ENCODE data around the gene HOXB5. TPM values are rescaled to one million over a fixed set of nuclear protein-coding genes. Genes with fewer than 3 reads are reported as not detected.

HOXB5 gene
- total RNA-seq, 1 experiment from 2014 or later = 0.05 TPM

- Histone ChIP-seq H3K27ac (no peak overlapping the region), H3K9me3 (replicated peaks) (no peaks in the 10 kb centered on the region), H3K4me3 (no peak overlapping the region), H3K4me1 (replicated peaks) (peaks cover 28% of the 10 kb centered on the region), H3K36me3 (0 out of 2 replicates have a peak, but pooled peaks cover 4% of the 10 kb centered on the region), H3K27me3 (replicated peaks) (no peaks in the 10 kb centered on the region)
- no peak for DNase-seq (ENCODE audit: low read depth in 1 of 2, low spot score in 2 of 2)
Measured at GRCh38 chr17:48588528-48588927, 5.1 kb downstream of the HOXB5 start.

DNA sequence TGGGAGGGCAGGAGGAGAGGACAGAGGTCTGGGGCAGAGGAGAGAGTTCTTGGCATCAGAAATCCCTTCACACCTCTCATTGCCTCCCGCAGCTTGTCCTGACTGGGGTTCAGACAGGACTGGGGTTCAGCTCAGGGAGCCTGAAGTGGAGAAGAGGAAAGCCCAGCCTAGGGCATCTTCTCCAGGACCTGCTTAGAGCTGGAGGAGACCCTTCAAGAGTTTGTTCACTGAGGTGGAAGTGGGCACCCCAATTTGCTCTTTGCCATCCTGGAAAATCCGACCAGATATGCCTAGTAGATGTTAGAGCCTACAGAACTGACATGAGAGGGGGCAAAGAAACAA lies 5.5 kb downstream of the HOXB5 start:
- H3K9me3 ChIP-seq (replicated peaks) = no peaks in the 10 kb centered on the region
- no peak overlapping the region for H3K4me3 ChIP-seq
- 0 out of 2 replicates have a peak, but pooled peaks cover under 1% of the 10 kb centered on the region for H3K36me3 ChIP-seq
- H3K27ac ChIP-seq = no peak overlapping the region
- peaks cover 23% of the 10 kb centered on the region for H3K4me1 ChIP-seq (replicated peaks)
- DNase-seq (ENCODE audit: low read depth in 1 of 2, low spot score in 2 of 2) = no peak
- no peaks in the 10 kb centered on the region for H3K27me3 ChIP-seq (replicated peaks)

DNA sequence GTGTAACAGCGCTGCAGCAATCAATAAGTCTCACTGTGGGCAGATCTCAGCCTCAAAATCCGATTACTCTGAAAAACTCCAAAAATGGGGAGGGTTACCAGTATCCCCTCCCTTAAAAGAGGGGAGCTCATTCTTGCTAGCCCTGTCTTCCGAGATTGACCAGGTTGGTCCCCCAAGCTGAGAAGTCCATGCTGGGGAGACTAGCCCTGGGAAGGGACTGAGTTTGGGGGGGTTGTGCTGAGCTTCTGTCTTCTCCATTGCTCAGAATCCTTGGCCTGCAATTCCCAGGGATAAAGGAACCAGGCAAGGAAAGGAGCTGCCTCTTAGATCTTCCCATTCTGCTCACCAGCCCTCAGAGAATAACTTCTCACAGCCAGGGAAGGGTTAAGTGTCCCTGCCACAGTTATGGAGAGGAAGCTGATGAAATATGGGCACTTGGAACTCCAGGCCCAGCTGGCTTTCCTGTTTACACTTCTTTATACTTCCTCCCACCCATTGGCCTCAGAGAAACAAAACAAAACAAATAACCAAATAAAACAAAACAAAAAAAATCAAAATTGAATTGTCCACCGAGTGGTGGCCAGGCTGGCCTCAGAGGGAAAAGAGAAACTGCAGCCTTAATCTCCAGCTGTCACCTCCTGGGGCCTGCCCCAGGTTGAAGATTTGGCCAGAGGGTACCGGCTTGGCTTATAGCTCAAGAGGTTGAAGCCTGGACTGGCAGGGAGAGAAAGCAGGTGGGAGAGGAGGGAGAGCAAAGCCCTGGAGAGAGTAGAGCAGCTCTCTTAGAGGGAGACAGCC lies 6.1 kb downstream of the HOXB5 start:
- Histone ChIP-seq H3K36me3 (no peaks in the 10 kb centered on the region), H3K27ac (no peak overlapping the region), H3K4me3 (no peak overlapping the region), H3K4me1 (replicated peaks) (peaks cover 22% of the 10 kb centered on the region), H3K27me3 (replicated peaks) (no peaks in the 10 kb centered on the region), H3K9me3 (replicated peaks) (no peaks in the 10 kb centered on the region)
- DNase-seq (ENCODE audit: low read depth in 1 of 2, low spot score in 2 of 2) = no peak

DNA sequence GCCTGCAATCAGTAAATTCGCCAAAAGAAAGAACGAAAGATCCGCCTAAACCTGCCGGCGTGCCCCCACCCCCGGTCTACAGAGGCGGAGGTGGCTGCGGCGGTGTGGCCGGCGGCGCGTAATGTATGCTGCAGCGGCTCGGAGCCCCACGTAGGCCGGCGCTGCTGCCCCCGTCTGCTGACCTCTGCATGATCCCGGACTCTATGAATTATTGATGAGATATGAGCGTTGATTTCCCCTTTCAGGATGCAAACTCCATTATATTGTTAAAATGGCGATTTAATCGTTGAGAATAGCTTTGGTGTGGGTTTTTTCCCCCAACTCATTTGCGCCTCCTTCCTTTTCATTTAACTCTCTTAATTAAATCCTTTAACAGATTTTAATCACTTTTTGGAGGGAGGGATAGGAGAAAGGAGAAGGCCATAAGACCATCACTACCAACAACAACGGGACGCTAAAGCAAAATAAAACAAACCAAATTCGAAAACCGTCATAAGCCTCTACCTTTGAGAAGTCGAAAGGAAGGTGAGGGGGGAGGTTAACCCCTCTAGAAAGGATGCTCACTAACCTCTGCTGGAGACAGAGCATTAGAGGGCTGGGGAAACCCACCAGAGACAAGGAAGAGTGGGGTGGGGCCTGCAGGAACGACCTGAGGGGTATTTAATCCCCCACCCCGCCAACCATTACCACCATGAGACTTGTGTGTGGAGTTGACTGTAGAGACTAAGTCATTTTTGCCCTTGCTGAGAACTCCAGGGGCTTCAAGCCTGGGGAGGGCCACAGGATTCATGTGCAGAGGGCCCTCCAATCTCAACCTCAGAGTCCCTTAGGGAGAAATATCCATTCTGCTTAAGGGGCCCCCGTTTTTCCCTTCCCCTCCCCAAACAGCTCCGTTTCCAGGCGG lies 7.0 kb downstream of the HOXB5 start:
- Histone ChIP-seq H3K36me3 (no peaks in the 10 kb centered on the region), H3K27me3 (replicated peaks) (no peaks in the 10 kb centered on the region), H3K4me3 (no peak overlapping the region), H3K9me3 (replicated peaks) (no peaks in the 10 kb centered on the region), H3K27ac (no peak overlapping the region), H3K4me1 (replicated peaks) (peaks cover 22% of the 10 kb centered on the region)
- no peak for DNase-seq (ENCODE audit: low read depth in 1 of 2, low spot score in 2 of 2)

GRCh38 chr17:48584223-48584741 lies 9.3 kb downstream of the HOXB5 start:
- Histone ChIP-seq H3K9me3 (replicated peaks) (no peaks in the 10 kb centered on the region), H3K27ac (no peak overlapping the region), H3K36me3 (no peaks in the 10 kb centered on the region), H3K27me3 (replicated peaks) (no peaks in the 10 kb centered on the region), H3K4me3 (no peak overlapping the region), H3K4me1 (replicated peaks) (peaks cover 22% of the 10 kb centered on the region)
- no peak for DNase-seq (ENCODE audit: low read depth in 1 of 2, low spot score in 2 of 2)

- DNase-seq (ENCODE audit: low read depth in 1 of 2, low spot score in 2 of 2) = no peak
- H3K9me3 ChIP-seq (replicated peaks) = no peaks in the 10 kb centered on the region
- H3K27me3 ChIP-seq (replicated peaks) = no peaks in the 10 kb centered on the region
- no peak overlapping the region for H3K4me3 ChIP-seq
- H3K36me3 ChIP-seq = no peaks in the 10 kb centered on the region
- peaks cover 24% of the 10 kb centered on the region for H3K4me1 ChIP-seq (replicated peaks)
- no peak overlapping the region for H3K27ac ChIP-seq
Measured at GRCh38 chr17:48583708-48584222, 9.8 kb downstream of the HOXB5 start.

- Histone ChIP-seq H3K4me1 (replicated peaks) (peaks cover 25% of the 10 kb centered on the region), H3K9me3 (replicated peaks) (no peaks in the 10 kb centered on the region), H3K27ac (no peak overlapping the region), H3K4me3 (no peak overlapping the region), H3K27me3 (replicated peaks) (no peaks in the 10 kb centered on the region), H3K36me3 (no peaks in the 10 kb centered on the region)
- no peak for DNase-seq (ENCODE audit: low read depth in 1 of 2, low spot score in 2 of 2)
Measured at GRCh38 chr17:48582750-48583069, 10.9 kb downstream of the HOXB5 start.

- Histone ChIP-seq H3K27me3 (replicated peaks) (no peaks in the 10 kb centered on the region), H3K36me3 (peaks cover 3% of the 10 kb centered on the region; the same call in 1 of the 2 replicates), H3K9me3 (replicated peaks) (no peaks in the 10 kb centered on the region), H3K27ac (no peak overlapping the region), H3K4me1 (replicated peaks) (peaks cover 29% of the 10 kb centered on the region), H3K4me3 (no peak overlapping the region)
- DNase-seq (ENCODE audit: low read depth in 1 of 2, low spot score in 2 of 2) = no peak
Measured at GRCh38 chr17:48579760-48580554, 13.6 kb downstream of the HOXB5 start.

DNA sequence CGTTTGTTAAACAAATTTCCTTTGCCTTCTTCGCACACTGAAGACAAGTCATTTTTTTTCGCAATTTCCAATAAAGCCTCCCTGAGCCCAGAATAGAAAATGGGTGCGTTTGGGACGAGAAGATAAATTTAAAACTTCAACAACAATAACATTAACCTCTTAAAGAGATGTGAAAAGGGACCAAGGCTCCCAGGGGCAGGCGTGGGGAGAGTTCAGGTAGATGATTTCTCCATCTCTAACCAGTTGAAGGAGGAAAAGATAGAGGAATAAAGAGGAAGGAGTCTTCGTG lies 14.2 kb downstream of the HOXB5 start:
- Histone ChIP-seq H3K27me3 (replicated peaks) (no peaks in the 10 kb centered on the region), H3K4me1 (replicated peaks) (peaks cover 33% of the 10 kb centered on the region), H3K27ac (no peak overlapping the region), H3K36me3 (peaks cover 3% of the 10 kb centered on the region; the same call in 1 of the 2 replicates), H3K4me3 (no peak overlapping the region), H3K9me3 (replicated peaks) (no peaks in the 10 kb centered on the region)
- no peak for DNase-seq (ENCODE audit: low read depth in 1 of 2, low spot score in 2 of 2)

GRCh38 chr17:48578616-48579470 lies 14.7 kb downstream of the HOXB5 start:
- no peaks in the 10 kb centered on the region for H3K27me3 ChIP-seq (replicated peaks)
- peak overlapping the region; percentile 63 for H3K4me3 ChIP-seq
- no peaks in the 10 kb centered on the region for H3K9me3 ChIP-seq (replicated peaks)
- no peak overlapping the region for H3K27ac ChIP-seq
- no peak for DNase-seq (ENCODE audit: low read depth in 1 of 2, low spot score in 2 of 2)
- peaks cover 33% of the 10 kb centered on the region for H3K4me1 ChIP-seq (replicated peaks)
- peaks cover 3% of the 10 kb centered on the region; the same call in 1 of the 2 replicates for H3K36me3 ChIP-seq

GRCh38 chr17:48577946-48578615 lies 15.5 kb downstream of the HOXB5 start, which contains the start of gene HOXB4:
TSS of gene HOXB4 (minus strand) at chr17:48578350. CDS start at chr17:48578319, 31 bp downstream.
- Histone ChIP-seq H3K4me1 (replicated peaks) (peaks cover 33% of the 10 kb centered on the region), H3K4me3 (peak within 1 kb of the TSS; percentile 63), H3K9me3 (replicated peaks) (no peaks in the 10 kb centered on the region), H3K36me3 (peaks cover 3% of the 10 kb centered on the region; the same call in 1 of the 2 replicates), H3K27me3 (replicated peaks) (no peaks in the 10 kb centered on the region), H3K27ac (peak within 1 kb of the TSS; percentile 37; the same call in 1 of the 2 replicates)
- DNase-seq (ENCODE audit: low read depth in 1 of 2, low spot score in 2 of 2) = peak; percentile 78 to 83

- peak in 1 of 2 experiments; percentile 47 for DNase-seq (ENCODE audit: low read depth in 1 of 2, low spot score in 2 of 2)
- Histone ChIP-seq H3K27me3 (replicated peaks) (no peaks in the 10 kb centered on the region), H3K4me3 (peak overlapping the region; percentile 63), H3K4me1 (replicated peaks) (peaks cover 33% of the 10 kb centered on the region), H3K27ac (no peak overlapping the region), H3K36me3 (peaks cover 3% of the 10 kb centered on the region; the same call in 1 of the 2 replicates), H3K9me3 (replicated peaks) (no peaks in the 10 kb centered on the region)
Measured at GRCh38 chr17:48577330-48577945, 16.1 kb downstream of the HOXB5 start.
